Measurements from ENCODE around the gene CABP7.
"Not testable (repeated sequence)": the region's sequence is repeated elsewhere in the genome, so short reads cannot be mapped to it uniquely, and the experiment has no call there.

The CABP7 gene

GRCh38 chr22:29750559-29751538 lies 31.0 kb downstream of the CABP7 start:
- 86% methylated on average over 11 of the region's 11 CpGs for WGBS
- no peaks in the 10 kb centered on the region for H3K4me1 ChIP-seq (ENCODE audit: insufficient read depth, low read length)
- no peak overlapping the region for H3K27ac ChIP-seq (ENCODE audit: low read depth, low read length)
- no peak overlapping the region for H3K9ac ChIP-seq (ENCODE audit: low read depth, low read length)
- no peaks in the 10 kb centered on the region; the same call in 1 of the 2 replicates for H3K36me3 ChIP-seq (ENCODE audit: insufficient read depth, low read length)
- no peaks in the 10 kb centered on the region for H3K27me3 ChIP-seq (ENCODE audit: insufficient read depth, low read length)
- H3K4me3 ChIP-seq (ENCODE audit: low read length): no peak overlapping the region
- no peaks in the 10 kb centered on the region for H3K9me3 ChIP-seq (ENCODE audit: insufficient read depth, low read depth, low read length)

GRCh38 chr22:29751669-29752068 lies 31.9 kb downstream of the CABP7 start:
- Histone ChIP-seq H3K4me1 (ENCODE audit: insufficient read depth, low read length) (no peaks in the 10 kb centered on the region), H3K4me3 (ENCODE audit: low read length) (no peak overlapping the region), H3K27ac (ENCODE audit: low read depth, low read length) (no peak overlapping the region), H3K9me3 (ENCODE audit: insufficient read depth, low read depth, low read length) (no peaks in the 10 kb centered on the region), H3K27me3 (ENCODE audit: insufficient read depth, low read length) (no peaks in the 10 kb centered on the region), H3K9ac (ENCODE audit: low read depth, low read length) (no peak overlapping the region), H3K36me3 (ENCODE audit: insufficient read depth, low read length) (no peaks in the 10 kb centered on the region)
- 92% methylated on average over 2 of the region's 2 CpGs for WGBS

- H3K27ac ChIP-seq (ENCODE audit: low read depth, low read length): no peak overlapping the region
- H3K4me1 ChIP-seq (ENCODE audit: insufficient read depth, low read length): no peaks in the 10 kb centered on the region
- WGBS: 89% methylated on average over 16 of the region's 16 CpGs
Observed at GRCh38 chr22:29753808-29754657, 34.2 kb downstream of the CABP7 start.

GRCh38 chr22:29754658-29755395 lies 35.0 kb downstream of the CABP7 start:
- not testable (repeated sequence) for H3K9ac ChIP-seq (ENCODE audit: low read depth, low read length); H3K27ac ChIP-seq (ENCODE audit: low read depth, low read length); H3K9me3 ChIP-seq (ENCODE audit: insufficient read depth, low read depth, low read length); H3K27me3 ChIP-seq (ENCODE audit: insufficient read depth, low read length); H3K36me3 ChIP-seq (ENCODE audit: insufficient read depth, low read length); H3K4me3 ChIP-seq (ENCODE audit: low read length); H3K4me1 ChIP-seq (ENCODE audit: insufficient read depth, low read length)
- WGBS: 96% methylated on average over 11 of the region's 11 CpGs

More at GRCh38 chr22:29753808-29754657, 34.2 kb downstream of the CABP7 start:
- H3K36me3 ChIP-seq (ENCODE audit: insufficient read depth, low read length): no peaks in the 10 kb centered on the region
- H3K9ac ChIP-seq (ENCODE audit: low read depth, low read length): no peak overlapping the region
- no peak overlapping the region for H3K4me3 ChIP-seq (ENCODE audit: low read length)
- H3K27me3 ChIP-seq (ENCODE audit: insufficient read depth, low read length): no peaks in the 10 kb centered on the region
- H3K9me3 ChIP-seq (ENCODE audit: insufficient read depth, low read depth, low read length): no peaks in the 10 kb centered on the region

- no peaks in the 10 kb centered on the region for H3K27me3 ChIP-seq (ENCODE audit: insufficient read depth, low read length)
- no peaks in the 10 kb centered on the region for H3K9me3 ChIP-seq (ENCODE audit: insufficient read depth, low read depth, low read length)
- no peak overlapping the region for H3K9ac ChIP-seq (ENCODE audit: low read depth, low read length)
- no peaks in the 10 kb centered on the region for H3K36me3 ChIP-seq (ENCODE audit: insufficient read depth, low read length)
- no peak overlapping the region for H3K27ac ChIP-seq (ENCODE audit: low read depth, low read length)
- no peaks in the 10 kb centered on the region for H3K4me1 ChIP-seq (ENCODE audit: insufficient read depth, low read length)
- 87% methylated on average over 9 of the region's 9 CpGs for WGBS
- no peak overlapping the region for H3K4me3 ChIP-seq (ENCODE audit: low read length)
Observed at GRCh38 chr22:29755889-29756288, 36.1 kb downstream of the CABP7 start.

GRCh38 chr22:29756341-29756740 lies 36.5 kb downstream of the CABP7 start:
- 93% methylated on average over 7 of the region's 7 CpGs for WGBS
- H3K9me3 ChIP-seq (ENCODE audit: insufficient read depth, low read depth, low read length): no peaks in the 10 kb centered on the region

GRCh38 chr22:29757096-29757495 lies 37.3 kb downstream of the CABP7 start:
- Histone ChIP-seq H3K9me3 (ENCODE audit: insufficient read depth, low read depth, low read length) (no peaks in the 10 kb centered on the region), H3K36me3 (ENCODE audit: insufficient read depth, low read length) (no peaks in the 10 kb centered on the region), H3K4me1 (ENCODE audit: insufficient read depth, low read length) (no peaks in the 10 kb centered on the region), H3K27ac (ENCODE audit: low read depth, low read length) (no peak overlapping the region), H3K27me3 (ENCODE audit: insufficient read depth, low read length) (no peaks in the 10 kb centered on the region), H3K4me3 (ENCODE audit: low read length) (no peak overlapping the region), H3K9ac (ENCODE audit: low read depth, low read length) (no peak overlapping the region)
- 100% methylated on average over 2 of the region's 3 CpGs for WGBS

More at GRCh38 chr22:29756341-29756740, 36.5 kb downstream of the CABP7 start:
- Histone ChIP-seq H3K36me3 (ENCODE audit: insufficient read depth, low read length) (no peaks in the 10 kb centered on the region), H3K27me3 (ENCODE audit: insufficient read depth, low read length) (no peaks in the 10 kb centered on the region), H3K9ac (ENCODE audit: low read depth, low read length) (no peak overlapping the region), H3K27ac (ENCODE audit: low read depth, low read length) (no peak overlapping the region), H3K4me1 (ENCODE audit: insufficient read depth, low read length) (no peaks in the 10 kb centered on the region), H3K4me3 (ENCODE audit: low read length) (no peak overlapping the region)

- H3K36me3 ChIP-seq (ENCODE audit: insufficient read depth, low read length): no peaks in the 10 kb centered on the region
- WGBS: 74% methylated on average over 7 of the region's 7 CpGs
- H3K9me3 ChIP-seq (ENCODE audit: insufficient read depth, low read depth, low read length): no peaks in the 10 kb centered on the region
- no peaks in the 10 kb centered on the region for H3K27me3 ChIP-seq (ENCODE audit: insufficient read depth, low read length)
- no peak overlapping the region for H3K9ac ChIP-seq (ENCODE audit: low read depth, low read length)
- no peak overlapping the region for H3K4me3 ChIP-seq (ENCODE audit: low read length)
- H3K27ac ChIP-seq (ENCODE audit: low read depth, low read length): no peak overlapping the region
- H3K4me1 ChIP-seq (ENCODE audit: insufficient read depth, low read length): no peaks in the 10 kb centered on the region
Observed at GRCh38 chr22:29758068-29758622, 38.3 kb downstream of the CABP7 start.

GRCh38 chr22:29758959-29759358 lies 39.2 kb downstream of the CABP7 start:
- 90% methylated on average over 4 of the region's 5 CpGs for WGBS
- no peaks in the 10 kb centered on the region for H3K36me3 ChIP-seq (ENCODE audit: insufficient read depth, low read length)
- H3K27ac ChIP-seq (ENCODE audit: low read depth, low read length): no peak overlapping the region
- no peak overlapping the region for H3K4me3 ChIP-seq (ENCODE audit: low read length)
- no peaks in the 10 kb centered on the region for H3K4me1 ChIP-seq (ENCODE audit: insufficient read depth, low read length)
- no peaks in the 10 kb centered on the region for H3K27me3 ChIP-seq (ENCODE audit: insufficient read depth, low read length)
- H3K9me3 ChIP-seq (ENCODE audit: insufficient read depth, low read depth, low read length): no peaks in the 10 kb centered on the region
- no peak overlapping the region for H3K9ac ChIP-seq (ENCODE audit: low read depth, low read length)

- Histone ChIP-seq H3K9me3 (ENCODE audit: insufficient read depth, low read depth, low read length) (no peaks in the 10 kb centered on the region), H3K4me3 (ENCODE audit: low read length) (no peak overlapping the region), H3K36me3 (ENCODE audit: insufficient read depth, low read length) (no peaks in the 10 kb centered on the region), H3K9ac (ENCODE audit: low read depth, low read length) (no peak overlapping the region), H3K27me3 (ENCODE audit: insufficient read depth, low read length) (no peaks in the 10 kb centered on the region), H3K4me1 (ENCODE audit: insufficient read depth, low read length) (no peaks in the 10 kb centered on the region), H3K27ac (ENCODE audit: low read depth, low read length) (no peak overlapping the region)
- 67% methylated on average over 14 of the region's 15 CpGs for WGBS
Observed at GRCh38 chr22:29762263-29762662, 42.5 kb downstream of the CABP7 start.
